ENCODE data around the gene CBX8.

The CBX8 gene

GRCh38 chr17:79834565-79835469 is 37.9 kb upstream of the CBX8 start:
- DNase-seq, result no peak

DNA sequence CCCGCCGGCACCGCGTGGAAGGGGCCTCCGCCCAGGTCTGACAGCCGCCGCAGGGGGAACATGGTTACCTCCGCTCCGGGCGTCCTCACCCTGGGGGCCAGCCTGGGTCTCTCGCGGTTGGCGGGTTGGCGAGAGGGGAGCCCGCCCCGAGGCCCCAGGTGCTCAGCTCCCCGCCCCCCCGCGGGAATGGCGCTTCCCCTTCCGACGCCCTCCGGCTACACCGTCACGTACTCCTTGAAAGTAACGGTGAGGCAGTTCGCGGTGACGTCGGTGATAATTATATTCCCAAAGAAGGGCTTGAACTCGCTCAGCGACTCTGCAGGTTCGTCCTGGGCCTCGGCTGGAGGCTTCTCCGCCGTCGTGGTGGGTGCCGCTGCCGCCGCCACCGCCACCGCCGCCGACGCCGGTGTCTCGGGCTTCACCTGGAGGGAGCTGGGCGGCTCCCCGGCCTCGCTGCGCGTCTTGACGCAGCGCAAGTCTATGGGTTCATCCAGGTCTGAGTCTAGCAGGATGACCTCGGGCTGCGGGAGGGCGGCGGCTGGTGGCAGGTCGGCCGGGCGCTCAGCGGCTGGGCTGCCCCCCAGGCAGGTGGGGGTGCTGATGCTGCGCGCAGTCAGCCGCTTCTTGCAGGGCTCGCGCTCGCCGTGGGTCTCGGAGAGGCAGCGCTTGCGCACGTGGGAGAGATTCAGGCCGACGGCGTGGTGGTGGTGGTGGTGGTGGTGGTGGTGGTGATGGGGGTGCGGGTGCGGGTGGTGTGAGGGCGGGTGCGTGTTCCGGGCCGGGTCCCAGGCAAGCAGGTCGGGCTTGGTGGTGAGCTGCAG is 37.1 kb upstream of the CBX8 start:
- DNase-seq, result no peak

- no peak for DNase-seq
These were observed 36.2 kb upstream of the CBX8 start for GRCh38 chr17:79833110-79833450.

DNA sequence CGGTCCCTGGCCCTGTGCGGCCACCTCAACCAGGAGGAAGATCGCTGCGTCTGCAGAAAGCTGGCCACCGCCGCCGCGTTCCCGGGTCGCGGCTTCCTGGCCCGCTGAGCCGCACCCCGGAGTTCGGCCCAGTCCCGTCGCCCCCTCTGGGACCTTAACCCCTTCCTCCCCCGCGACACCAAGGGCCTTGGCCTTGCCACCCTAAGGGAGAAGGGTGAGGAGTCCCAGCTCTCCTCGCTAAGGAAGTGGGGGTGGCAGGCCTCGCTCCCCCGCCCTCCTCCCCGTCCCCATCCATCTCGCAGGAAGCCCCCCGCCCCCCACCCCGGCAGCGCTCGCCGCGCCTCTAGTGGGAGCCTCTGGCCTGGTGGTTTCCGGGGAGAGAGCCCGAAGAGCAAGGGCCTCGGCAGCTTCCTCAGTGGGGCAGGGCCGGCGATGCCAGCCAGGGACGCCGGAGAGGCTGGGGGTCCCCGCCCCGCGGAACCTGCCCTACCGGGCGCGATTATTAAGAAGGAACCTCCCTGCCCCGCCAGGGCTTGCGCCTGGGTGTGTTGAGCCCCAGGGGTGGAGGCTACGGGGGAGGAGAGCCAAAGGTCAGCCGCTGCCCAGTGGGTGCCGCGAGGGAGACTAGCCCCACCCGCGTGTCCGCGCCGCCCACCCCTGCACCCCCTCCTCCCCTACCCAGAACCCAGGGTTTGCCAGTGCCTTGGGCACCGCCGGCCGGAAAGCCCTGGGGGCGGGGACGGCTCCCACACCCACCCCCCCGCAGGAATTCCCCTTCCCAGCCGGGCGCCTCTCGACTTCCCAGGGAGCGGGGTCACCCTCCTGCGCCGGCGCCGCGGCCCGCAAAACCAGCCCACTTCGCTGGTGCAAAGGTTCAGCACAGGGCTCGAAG is 35.6 kb upstream of the CBX8 start:
- DNase-seq, result no peak

GRCh38 chr17:79831265-79832217 is 34.7 kb upstream of the CBX8 start:
- DNase-seq, result no peak

DNA sequence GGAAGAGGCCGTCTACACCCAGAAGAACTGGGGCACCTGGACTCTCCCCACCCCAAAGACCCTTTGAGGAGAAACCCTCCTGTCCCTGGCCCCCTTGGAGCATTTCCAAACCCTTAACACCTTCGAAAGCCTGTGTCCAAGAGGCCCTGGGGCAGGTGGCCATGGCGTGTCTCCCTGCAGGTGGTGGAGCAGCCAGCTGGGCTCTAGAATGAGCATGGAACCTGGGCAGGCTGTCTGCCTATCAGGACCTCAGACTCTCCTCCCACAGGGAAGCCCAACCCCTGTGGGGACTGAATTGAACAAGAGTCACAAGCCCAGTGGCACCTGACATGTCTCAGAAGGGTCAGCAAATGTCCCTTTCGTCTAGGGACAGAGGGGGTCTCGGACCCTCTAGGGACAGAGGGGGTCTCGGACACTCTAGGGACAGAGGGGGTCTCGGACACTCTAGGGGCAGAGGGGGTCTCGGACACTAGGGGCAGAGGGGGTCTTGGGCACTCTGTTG is 33.9 kb upstream of the CBX8 start:
- no peak for DNase-seq

DNA sequence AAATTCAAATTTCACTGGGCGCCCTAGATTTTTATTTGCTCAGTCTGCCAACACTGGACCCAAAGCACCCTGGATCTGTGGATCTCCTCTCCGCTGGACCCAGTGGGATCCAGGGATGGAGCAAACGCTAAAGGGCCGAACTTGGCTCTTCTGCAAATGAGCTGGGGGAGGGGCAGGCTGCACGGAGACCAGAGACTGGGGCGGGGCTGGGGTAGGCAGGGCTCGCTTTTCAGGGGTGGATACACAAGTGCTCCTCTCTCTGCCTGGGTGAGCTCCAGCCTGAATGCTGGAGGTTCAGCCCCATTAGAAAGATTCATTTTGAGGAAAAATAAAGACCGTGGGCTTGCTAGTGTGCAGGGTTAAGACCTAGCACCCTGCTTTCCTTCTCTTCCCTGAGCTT is 33.4 kb upstream of the CBX8 start:
- DNase-seq, result no peak

DNA sequence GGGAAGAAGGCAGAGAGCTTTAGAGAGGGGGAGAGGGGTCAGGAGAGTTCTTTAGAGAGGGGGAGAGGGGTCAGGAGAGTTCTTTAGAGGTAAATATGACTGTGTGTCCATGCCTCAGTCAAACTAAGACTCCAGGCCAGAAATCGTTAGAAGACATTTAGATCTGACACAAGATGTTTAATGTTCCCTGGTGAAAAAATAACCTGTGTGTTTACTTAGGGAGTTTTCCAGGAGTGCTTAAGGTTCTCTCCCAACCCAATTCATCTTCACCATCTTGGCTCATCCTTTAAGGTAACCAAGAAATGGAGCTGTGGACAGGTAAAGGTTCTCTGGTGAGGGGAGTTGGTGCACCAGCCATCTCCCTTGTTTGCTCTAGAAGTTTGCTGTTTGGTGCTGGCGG is 32.6 kb upstream of the CBX8 start:
- DNase-seq, result no peak

DNA sequence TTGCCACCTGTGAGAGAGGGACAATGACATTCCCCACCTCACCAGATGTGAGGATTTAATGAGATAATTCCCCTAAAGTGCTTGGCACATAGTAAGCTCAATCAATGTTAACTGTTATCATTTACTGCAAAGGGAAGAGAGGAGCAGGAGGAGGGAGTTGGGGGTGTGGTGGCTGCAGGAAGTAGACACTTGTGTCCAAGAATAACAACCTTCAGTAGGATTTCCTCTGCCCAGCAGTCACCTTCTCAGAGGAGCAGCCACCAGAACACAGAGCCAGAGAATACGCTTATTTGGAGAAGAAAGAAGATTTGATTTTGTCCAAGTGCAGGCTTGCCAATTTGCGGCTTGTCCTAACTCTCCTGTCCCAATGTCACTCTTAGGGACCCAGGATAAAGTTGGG is 32.1 kb upstream of the CBX8 start:
- no peak for DNase-seq

- DNase-seq, result no peak
These were observed 30.1 kb upstream of the CBX8 start for GRCh38 chr17:79826841-79827578.

DNA sequence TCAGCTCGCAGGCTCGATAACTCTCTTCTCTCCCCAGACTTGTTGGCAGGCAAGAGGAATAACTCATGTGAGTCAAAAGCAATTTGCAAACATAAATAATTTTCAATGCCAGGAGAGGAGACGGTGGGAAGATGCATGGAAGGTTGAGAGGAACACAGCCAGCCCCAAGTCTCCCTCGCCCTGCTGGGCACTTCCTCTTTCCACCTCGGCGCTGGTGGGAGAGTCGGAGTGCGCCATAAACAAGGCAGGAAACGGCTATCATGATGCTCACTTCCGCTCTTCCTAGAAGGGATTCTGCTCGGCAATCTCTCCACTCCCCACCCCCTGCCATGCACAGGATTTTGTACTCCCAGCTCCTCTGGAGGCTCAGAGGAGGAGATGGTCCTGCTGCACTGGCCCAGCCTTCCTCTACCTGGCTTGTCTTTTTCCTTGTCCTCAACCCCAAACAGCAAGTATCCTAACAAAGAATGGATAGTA is 29.4 kb upstream of the CBX8 start:
- DNase-seq, result no peak

GRCh38 chr17:79825580-79825921 is 28.7 kb upstream of the CBX8 start:
- DNase-seq, result no peak

GRCh38 chr17:79824893-79825579 is 28.2 kb upstream of the CBX8 start:
- DNase-seq, result no peak

GRCh38 chr17:79824234-79824633 is 27.4 kb upstream of the CBX8 start:
- no peak for DNase-seq

DNA sequence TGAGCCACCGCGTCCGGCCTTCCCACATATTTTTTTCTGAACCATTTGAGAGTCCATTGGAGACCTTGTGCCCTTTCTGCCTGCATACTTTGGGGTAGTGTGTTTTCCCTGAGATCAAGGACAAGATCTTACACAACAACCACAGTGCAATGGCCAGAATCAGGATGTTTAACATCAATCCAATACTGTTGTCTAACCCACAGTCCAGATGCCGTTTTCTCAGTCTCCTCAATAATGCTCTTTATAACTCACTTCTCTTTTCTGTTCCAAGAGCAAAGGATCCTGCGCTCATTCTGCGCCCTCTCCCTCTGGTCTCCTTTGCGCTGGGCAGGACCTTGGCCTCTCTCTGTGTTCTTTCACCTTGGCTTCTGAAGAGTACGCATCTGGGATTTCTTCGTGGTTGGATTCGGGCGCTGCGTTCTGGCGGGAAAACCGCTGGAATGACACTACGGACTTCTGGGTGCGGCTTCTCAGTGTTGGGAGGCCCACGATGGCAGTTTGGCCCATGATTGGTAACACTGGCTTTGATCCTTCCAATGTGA is 25.8 kb upstream of the CBX8 start:
- no peak for DNase-seq

GRCh38 chr17:79821331-79822095 is 24.6 kb upstream of the CBX8 start:
- no peak for DNase-seq

DNA sequence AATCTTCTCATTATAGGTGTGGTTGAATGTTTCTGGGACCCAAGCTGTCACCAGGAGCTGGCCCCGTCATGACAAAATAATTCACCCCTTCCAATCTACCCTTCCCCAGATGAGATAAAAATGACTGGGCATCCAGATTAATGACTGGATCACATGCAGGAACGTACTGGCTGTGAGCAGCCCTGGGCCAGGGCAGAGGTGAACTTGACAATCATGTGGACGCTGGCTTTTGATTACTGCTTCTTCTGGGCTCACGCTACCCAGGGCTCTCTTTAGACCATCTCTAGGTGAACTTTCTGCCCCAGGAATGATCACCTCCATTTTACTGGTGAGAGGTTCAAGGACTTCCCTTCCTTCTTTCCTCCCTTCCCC is 24.1 kb upstream of the CBX8 start:
- DNase-seq, result no peak

GRCh38 chr17:79819534-79820276 is 22.8 kb upstream of the CBX8 start:
- no peak for DNase-seq

DNA sequence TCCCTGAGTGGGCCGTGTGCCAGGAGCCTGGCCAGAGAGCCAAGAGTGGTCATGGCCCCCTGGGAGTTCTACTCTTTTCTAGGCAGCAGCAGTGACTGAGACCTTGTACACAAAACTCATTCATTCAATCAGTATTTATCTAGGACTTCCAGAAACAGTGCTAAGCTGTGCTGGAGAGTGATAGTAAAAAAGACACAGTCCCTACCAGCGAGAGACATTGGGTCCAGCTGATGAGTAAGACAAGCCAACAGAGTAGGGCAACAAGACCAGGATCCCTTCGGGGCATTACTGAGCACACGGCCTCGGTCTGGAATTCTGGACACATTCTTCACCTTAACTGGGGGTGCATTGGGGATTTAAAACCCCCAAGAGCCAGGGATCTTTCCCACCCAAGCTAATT is 22.2 kb upstream of the CBX8 start:
- DNase-seq, result no peak

Data from CD4-positive, alpha-beta T cell treated with Interferon gamma for 1 hour (primary cell).